ENCODE measurements around the gene HAS3.

- TF ChIP-seq, protein P1, sequence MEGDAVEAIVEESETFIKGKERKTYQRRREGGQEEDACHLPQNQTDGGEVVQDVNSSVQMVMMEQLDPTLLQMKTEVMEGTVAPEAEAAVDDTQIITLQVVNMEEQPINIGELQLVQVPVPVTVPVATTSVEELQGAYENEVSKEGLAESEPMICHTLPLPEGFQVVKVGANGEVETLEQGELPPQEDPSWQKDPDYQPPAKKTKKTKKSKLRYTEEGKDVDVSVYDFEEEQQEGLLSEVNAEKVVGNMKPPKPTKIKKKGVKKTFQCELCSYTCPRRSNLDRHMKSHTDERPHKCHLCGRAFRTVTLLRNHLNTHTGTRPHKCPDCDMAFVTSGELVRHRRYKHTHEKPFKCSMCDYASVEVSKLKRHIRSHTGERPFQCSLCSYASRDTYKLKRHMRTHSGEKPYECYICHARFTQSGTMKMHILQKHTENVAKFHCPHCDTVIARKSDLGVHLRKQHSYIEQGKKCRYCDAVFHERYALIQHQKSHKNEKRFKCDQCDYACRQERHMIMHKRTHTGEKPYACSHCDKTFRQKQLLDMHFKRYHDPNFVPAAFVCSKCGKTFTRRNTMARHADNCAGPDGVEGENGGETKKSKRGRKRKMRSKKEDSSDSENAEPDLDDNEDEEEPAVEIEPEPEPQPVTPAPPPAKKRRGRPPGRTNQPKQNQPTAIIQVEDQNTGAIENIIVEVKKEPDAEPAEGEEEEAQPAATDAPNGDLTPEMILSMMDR (IDR thresholded peaks at IDR 0.05): no peak
- TF ChIP-seq POLR2AphosphoS5 (IDR thresholded peaks at IDR 0.05; ENCODE audit: low read depth, low read length): no peak
- no peak for TF ChIP-seq SIN3A (IDR thresholded peaks at IDR 0.05; ENCODE audit: borderline replicate concordance, insufficient read depth, low read depth, low read length)
- TF ChIP-seq, protein P2, sequence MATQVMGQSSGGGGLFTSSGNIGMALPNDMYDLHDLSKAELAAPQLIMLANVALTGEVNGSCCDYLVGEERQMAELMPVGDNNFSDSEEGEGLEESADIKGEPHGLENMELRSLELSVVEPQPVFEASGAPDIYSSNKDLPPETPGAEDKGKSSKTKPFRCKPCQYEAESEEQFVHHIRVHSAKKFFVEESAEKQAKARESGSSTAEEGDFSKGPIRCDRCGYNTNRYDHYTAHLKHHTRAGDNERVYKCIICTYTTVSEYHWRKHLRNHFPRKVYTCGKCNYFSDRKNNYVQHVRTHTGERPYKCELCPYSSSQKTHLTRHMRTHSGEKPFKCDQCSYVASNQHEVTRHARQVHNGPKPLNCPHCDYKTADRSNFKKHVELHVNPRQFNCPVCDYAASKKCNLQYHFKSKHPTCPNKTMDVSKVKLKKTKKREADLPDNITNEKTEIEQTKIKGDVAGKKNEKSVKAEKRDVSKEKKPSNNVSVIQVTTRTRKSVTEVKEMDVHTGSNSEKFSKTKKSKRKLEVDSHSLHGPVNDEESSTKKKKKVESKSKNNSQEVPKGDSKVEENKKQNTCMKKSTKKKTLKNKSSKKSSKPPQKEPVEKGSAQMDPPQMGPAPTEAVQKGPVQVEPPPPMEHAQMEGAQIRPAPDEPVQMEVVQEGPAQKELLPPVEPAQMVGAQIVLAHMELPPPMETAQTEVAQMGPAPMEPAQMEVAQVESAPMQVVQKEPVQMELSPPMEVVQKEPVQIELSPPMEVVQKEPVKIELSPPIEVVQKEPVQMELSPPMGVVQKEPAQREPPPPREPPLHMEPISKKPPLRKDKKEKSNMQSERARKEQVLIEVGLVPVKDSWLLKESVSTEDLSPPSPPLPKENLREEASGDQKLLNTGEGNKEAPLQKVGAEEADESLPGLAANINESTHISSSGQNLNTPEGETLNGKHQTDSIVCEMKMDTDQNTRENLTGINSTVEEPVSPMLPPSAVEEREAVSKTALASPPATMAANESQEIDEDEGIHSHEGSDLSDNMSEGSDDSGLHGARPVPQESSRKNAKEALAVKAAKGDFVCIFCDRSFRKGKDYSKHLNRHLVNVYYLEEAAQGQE (IDR thresholded peaks at IDR 0.05; ENCODE audit: insufficient read depth in 1 of 2, low read depth in 2 of 2, low read length in 1 of 2): no peak
Observed at GRCh38 chr16:69111876-69112230, 6.4 kb downstream of the HAS3 start.
